Smooth muscle cell (in vitro differentiated cells): Measurements from ENCODE around the gene RAF1. TPM values are rescaled to one million over a fixed set of nuclear protein-coding genes. Genes with fewer than 3 reads are reported as not detected.

Experiments used
- DNase-seq: peaks from one replicate; lab custom pipeline; 2025; ENCODE audit not compliant: unreplicated experiment; lab: John Stamatoyannopoulos, UW
- H2AFZ ChIP-seq: fragments of 200-600 bp; sonication (generic); 2 replicates; pipeline ENCODE4 v1.6.0; 2016; ENCODE audit warnings: antibody characterized with exemption, low read depth, mild to moderate bottlenecking
- H3F3A ChIP-seq: fragments of 200-600 bp; sonication (generic); 2 replicates; pipeline ENCODE4 v1.6.0; 2017; ENCODE audit warnings: antibody characterized with exemption, low read depth
- H3K27ac ChIP-seq: fragments of 200-600 bp; sonication (generic); 2 replicates; pipeline ENCODE4 v1.5.1; 2016; ENCODE audit warnings: low read depth, mild to moderate bottlenecking
- H3K27me3 ChIP-seq: fragments of 200-600 bp; sonication (generic); 2 replicates; pipeline ENCODE4 v1.6.1; 2016; ENCODE audit warnings: low read depth, mild to moderate bottlenecking
- H3K36me3 ChIP-seq: fragments of 200-600 bp; sonication (generic); 2 replicates; pipeline ENCODE4 v1.5.1; 2016; ENCODE audit warnings: low read depth
- H3K4me1 ChIP-seq: fragments of 200-600 bp; sonication (generic); 2 replicates; pipeline ENCODE4 v1.5.1; 2016; ENCODE audit warnings: low read depth
- H3K4me2 ChIP-seq: fragments of 200-600 bp; sonication (generic); 2 replicates; pipeline ENCODE4 v1.6.0; 2016; ENCODE audit warnings: mild to moderate bottlenecking
- H3K4me3 ChIP-seq: fragments of 200-600 bp; sonication (generic); 2 replicates; pipeline ENCODE4 v1.5.1; 2016; ENCODE audit warnings: mild to moderate bottlenecking
- H3K79me2 ChIP-seq: fragments of 200-600 bp; sonication (generic); 2 replicates; pipeline ENCODE4 v1.6.0; 2016; ENCODE audit warnings: low read depth, mild to moderate bottlenecking
- H3K9ac ChIP-seq: fragments of 200-600 bp; sonication (generic); 2 replicates; pipeline ENCODE4 v1.6.0; 2016; ENCODE audit warnings: low read depth
- H3K9me3 ChIP-seq: fragments of 200-600 bp; sonication (generic); replicated peaks from 2 replicates; pipeline ENCODE4 v1.5.1; 2016; ENCODE audit warnings: low read depth
- H4K20me1 ChIP-seq: fragments of 200-600 bp; sonication (generic); 2 replicates; pipeline ENCODE4 v1.6.0; 2016; ENCODE audit warnings: low read depth
- CTCF ChIP-seq: fragments of 200-600 bp; sonication (generic); IDR thresholded peaks from 2 replicates; pipeline ENCODE4 v1.5.1; 2017; ENCODE audit warnings: borderline replicate concordance, mild to moderate bottlenecking, antibody characterized with exemption; ENCODE audit not compliant: insufficient read depth, poor library complexity, severe bottlenecking
- WGBS: methylation state at CpG from one replicate; pipeline ENCODE4 v1.1.7; 2016; ENCODE audit warnings: low lambda C conversion rate; 5-methylcytosine and 5-hydroxymethylcytosine counted together
- polyA plus RNA-seq: library from polyadenylated mRNA; unstranded; fragments of >200 nt; fragmentation: Nextera tagmentation; extraction: Ambion mirVana; gene quantifications from 2 replicates; pipeline ENCODE4 v1.2.1, GENCODE V29; 2016
- total RNA-seq: library from RNA; depleted of rRNA; stranded (reverse); fragments of >200 nt; gene quantifications from 2 replicates; pipeline ENCODE4 v1.2.3, GENCODE V29; 2014

The RAF1 gene
- total and polyA plus RNA-seq, 2 experiments from 2014 or later = 48.4 to 75.4 TPM

GRCh38 chr3:12700800-12701199, 36.9 kb upstream of the RAF1 start:
- Histone ChIP-seq H3K4me1 (no peaks in the 10 kb centered on the region), H3K9me3 (no peaks in the 10 kb centered on the region), H3K27me3 (no peaks in the 10 kb centered on the region), H3K27ac (no peak overlapping the region), H4K20me1 (no peaks in the 10 kb centered on the region), H3K9ac (no peak overlapping the region), H2AFZ (no peak overlapping the region), H3K4me2 (no peak overlapping the region), H3K4me3 (no peak overlapping the region), H3F3A (no peaks in the 10 kb centered on the region), H3K36me3 (no peaks in the 10 kb centered on the region), H3K79me2 (no peaks in the 10 kb centered on the region)
- DNase-seq = no peak
- WGBS = 90% methylated on average over 2 of the region's 2 CpGs
- no peak for TF ChIP-seq CTCF

- H3K36me3 ChIP-seq = no peaks in the 10 kb centered on the region
- H3K4me2 ChIP-seq = no peak overlapping the region
- no peak for TF ChIP-seq CTCF
- no peak for DNase-seq
- no peak overlapping the region for H3K4me3 ChIP-seq
- 86% methylated on average over 2 of the region's 2 CpGs for WGBS
- H3K27ac ChIP-seq = no peak overlapping the region
- no peaks in the 10 kb centered on the region for H3K9me3 ChIP-seq
- H3F3A ChIP-seq = no peaks in the 10 kb centered on the region
- no peaks in the 10 kb centered on the region for H3K4me1 ChIP-seq
- no peaks in the 10 kb centered on the region for H4K20me1 ChIP-seq
- no peaks in the 10 kb centered on the region for H3K27me3 ChIP-seq
- no peaks in the 10 kb centered on the region for H3K79me2 ChIP-seq
- no peak overlapping the region for H2AFZ ChIP-seq
- no peak overlapping the region for H3K9ac ChIP-seq
Measured at GRCh38 chr3:12695916-12696315, 32.0 kb upstream of the RAF1 start.

GRCh38 chr3:12695112-12695511, 31.2 kb upstream of the RAF1 start:
- no peak for DNase-seq
- WGBS = 55% methylated on average over 3 of the region's 3 CpGs
- Histone ChIP-seq H3K9me3 (no peaks in the 10 kb centered on the region), H4K20me1 (no peaks in the 10 kb centered on the region), H3K27me3 (no peaks in the 10 kb centered on the region), H3K9ac (no peak overlapping the region), H3K4me1 (no peaks in the 10 kb centered on the region), H3K36me3 (no peaks in the 10 kb centered on the region), H3K27ac (peak overlapping the region; percentile 51), H3K4me2 (no peak overlapping the region), H3F3A (no peaks in the 10 kb centered on the region), H3K79me2 (no peaks in the 10 kb centered on the region), H3K4me3 (no peak overlapping the region), H2AFZ (no peak overlapping the region)
- TF ChIP-seq CTCF = no peak

GRCh38 chr3:12692444-12692843, 28.5 kb upstream of the RAF1 start:
- no peak overlapping the region for H3K9ac ChIP-seq
- H3K27ac ChIP-seq = no peak overlapping the region
- no peaks in the 10 kb centered on the region for H3K9me3 ChIP-seq
- no peak overlapping the region for H3K4me2 ChIP-seq
- no peaks in the 10 kb centered on the region for H3K4me1 ChIP-seq
- no peak overlapping the region for H2AFZ ChIP-seq
- H3K4me3 ChIP-seq = no peak overlapping the region
- no peaks in the 10 kb centered on the region for H4K20me1 ChIP-seq
- no peak for DNase-seq
- no peaks in the 10 kb centered on the region for H3K36me3 ChIP-seq
- no peaks in the 10 kb centered on the region for H3K79me2 ChIP-seq
- 91% methylated on average over 8 of the region's 8 CpGs for WGBS
- TF ChIP-seq CTCF = no peak
- no peaks in the 10 kb centered on the region for H3F3A ChIP-seq
- H3K27me3 ChIP-seq = no peaks in the 10 kb centered on the region
